ENCODE measurements around the gene BMPR1A. TPM values are rescaled to one million over a fixed set of nuclear protein-coding genes. Genes with fewer than 3 reads are reported as not detected.

BMPR1A gene
- total RNA-seq, 4 donors from 2014 or later = 21.1 to 33.3 (median 26.7) TPM

DNA sequence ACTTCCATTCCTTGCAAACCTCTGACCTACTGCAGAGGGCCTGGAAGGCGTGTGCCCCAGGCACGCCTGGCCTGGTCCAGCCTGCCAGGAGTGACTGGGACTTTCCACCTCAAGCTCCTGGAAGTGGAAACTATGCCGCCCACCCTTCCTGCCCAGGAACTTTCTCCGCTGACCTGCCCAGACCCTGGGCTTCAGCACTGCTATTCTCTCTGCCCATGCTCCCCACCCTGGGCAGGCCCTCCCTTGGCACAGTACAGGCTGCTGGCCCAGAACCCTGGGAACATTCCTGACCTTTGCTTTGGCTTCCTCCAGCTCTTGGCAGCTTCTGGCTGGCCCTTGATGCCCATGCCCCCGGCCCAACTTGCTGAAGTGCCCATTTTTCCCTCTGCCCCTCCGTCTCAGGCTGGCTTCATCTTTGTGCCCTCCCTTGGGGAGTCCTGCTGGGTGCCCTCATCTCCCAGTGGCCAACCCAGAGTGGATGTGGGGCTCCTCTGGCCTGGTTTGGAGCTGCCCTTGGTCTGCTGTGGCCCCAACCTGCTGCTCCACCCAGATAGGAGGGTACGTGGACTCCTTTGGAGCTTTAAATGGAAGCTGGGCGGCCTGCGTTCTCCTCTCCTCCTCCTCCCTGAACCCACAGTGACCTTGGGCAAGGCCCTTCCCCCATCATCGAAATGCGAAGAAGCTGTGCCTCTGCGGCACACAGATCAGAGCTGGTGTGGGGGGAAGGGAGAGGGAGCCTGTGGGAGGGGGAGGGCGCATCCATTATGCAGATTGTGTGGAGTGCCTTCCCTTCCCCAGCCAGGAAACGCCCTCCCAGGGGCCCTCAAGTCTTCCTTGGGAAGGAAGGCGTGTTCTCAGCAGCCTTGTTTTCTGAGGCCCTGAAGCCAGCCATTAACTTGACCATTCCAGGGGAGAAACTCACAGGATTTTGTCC lies 197.6 kb downstream of the BMPR1A start:
- peak in 2 of 3 donors; percentile 14 to 67 for TF ChIP-seq POLR2AphosphoS5 (IDR thresholded peaks at IDR 0.05)
- TF ChIP-seq, protein P1, sequence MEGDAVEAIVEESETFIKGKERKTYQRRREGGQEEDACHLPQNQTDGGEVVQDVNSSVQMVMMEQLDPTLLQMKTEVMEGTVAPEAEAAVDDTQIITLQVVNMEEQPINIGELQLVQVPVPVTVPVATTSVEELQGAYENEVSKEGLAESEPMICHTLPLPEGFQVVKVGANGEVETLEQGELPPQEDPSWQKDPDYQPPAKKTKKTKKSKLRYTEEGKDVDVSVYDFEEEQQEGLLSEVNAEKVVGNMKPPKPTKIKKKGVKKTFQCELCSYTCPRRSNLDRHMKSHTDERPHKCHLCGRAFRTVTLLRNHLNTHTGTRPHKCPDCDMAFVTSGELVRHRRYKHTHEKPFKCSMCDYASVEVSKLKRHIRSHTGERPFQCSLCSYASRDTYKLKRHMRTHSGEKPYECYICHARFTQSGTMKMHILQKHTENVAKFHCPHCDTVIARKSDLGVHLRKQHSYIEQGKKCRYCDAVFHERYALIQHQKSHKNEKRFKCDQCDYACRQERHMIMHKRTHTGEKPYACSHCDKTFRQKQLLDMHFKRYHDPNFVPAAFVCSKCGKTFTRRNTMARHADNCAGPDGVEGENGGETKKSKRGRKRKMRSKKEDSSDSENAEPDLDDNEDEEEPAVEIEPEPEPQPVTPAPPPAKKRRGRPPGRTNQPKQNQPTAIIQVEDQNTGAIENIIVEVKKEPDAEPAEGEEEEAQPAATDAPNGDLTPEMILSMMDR (IDR thresholded peaks at IDR 0.05) = no peak
- H3K27ac ChIP-seq = peak overlapping the region; percentile 75
- DNase-seq (ENCODE audit: low spot score in 2 of 2) = peak; percentile 74 to 76
- H3K9me3 ChIP-seq = no peaks in the 10 kb centered on the region
- WGBS = 61% methylated on average over 9 of the region's 15 CpGs
- no peaks in the 10 kb centered on the region for H3K36me3 ChIP-seq
- peaks cover 51% of the 10 kb centered on the region for H3K4me1 ChIP-seq
- H3K4me3 ChIP-seq = peak overlapping the region; percentile 4
- no peaks in the 10 kb centered on the region for H3K27me3 ChIP-seq

DNA sequence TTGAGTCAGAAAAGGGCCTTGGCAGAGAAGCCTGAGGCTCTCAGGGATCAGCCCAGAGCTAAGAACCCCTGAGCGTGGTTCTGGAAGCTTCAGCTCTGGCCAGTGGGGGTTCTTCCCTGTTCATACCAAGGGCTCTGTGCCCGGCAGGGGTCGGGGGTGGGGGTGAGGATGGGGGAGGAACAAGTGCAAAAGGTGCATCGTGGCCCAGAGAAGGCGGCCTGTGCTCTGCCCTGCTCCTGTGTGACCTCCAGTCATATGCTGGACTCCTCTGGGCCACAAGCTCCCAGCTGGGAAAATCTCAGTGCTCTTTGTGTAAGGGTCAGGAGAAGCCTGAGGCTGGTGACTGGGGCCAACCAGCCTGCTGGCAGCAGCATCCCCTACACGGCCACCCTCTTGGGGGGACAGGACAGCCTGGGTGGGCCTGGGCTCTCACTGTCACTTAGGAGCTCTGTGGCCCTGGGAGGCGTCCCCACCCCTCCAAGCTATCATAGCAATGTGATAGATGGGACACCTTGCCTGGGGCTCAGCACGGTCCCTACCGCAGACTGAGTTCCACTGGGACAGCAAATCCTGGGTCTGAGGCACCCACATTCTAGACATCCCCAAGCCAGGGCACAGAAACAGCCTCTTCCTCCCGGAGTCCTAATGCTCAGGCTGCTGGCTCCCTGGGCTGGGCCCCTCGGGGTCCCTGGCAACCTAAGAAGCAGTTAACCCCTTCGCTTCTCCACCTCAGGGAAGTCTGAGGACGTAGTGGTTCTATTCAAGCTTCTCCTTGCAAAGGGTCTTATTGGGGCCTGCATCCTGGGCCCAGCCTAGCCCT lies 198.5 kb downstream of the BMPR1A start:
- 60% methylated on average over 13 of the region's 13 CpGs for WGBS
- H3K27me3 ChIP-seq = no peaks in the 10 kb centered on the region
- H3K4me1 ChIP-seq = peaks cover 60% of the 10 kb centered on the region
- no peaks in the 10 kb centered on the region for H3K9me3 ChIP-seq
- peak in 1 of 2 donors; percentile 61 for DNase-seq (ENCODE audit: low spot score in 2 of 2)
- TF ChIP-seq EP300 (IDR thresholded peaks at IDR 0.05) = no peak
- TF ChIP-seq, protein P1 (IDR thresholded peaks at IDR 0.05) = no peak
- no peaks in the 10 kb centered on the region for H3K36me3 ChIP-seq
- peak overlapping the region; percentile 75 for H3K27ac ChIP-seq
- H3K4me3 ChIP-seq = peak overlapping the region; percentile 31

DNA sequence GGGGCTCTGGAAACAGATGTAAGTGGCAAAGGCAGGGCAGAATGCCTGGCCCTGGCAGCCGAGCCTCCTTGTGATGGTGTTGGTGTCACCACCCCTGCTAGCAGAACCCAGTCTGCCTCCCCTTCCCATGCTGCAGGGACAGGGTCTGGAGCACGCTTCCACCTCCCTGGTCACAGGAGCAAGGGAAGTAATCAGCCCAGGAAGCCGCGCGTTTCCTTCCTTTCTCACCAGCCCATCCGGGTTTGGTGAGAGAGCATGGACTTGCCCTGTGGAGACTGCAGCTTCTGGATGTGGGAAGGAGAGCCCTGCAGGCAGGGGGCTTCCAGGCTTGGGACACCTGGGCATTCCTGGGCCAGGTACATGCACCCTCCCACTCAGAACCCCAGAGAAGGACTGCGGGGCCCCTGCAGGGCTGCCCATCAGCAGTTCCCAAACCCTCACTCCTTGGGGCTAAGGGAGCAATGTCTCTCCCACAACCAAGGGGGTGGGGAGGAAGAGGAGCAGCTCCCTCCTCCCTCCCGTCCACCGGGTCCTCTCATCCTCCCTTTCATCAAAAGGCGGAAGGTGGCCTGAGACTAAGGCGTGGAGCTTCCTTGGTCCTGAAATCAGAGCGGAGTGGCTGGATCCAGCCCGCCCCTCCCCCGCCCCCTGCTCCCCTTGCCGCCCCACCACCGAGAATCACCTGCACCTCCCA lies 199.2 kb downstream of the BMPR1A start:
- WGBS = 70% methylated on average over 7 of the region's 16 CpGs
- H3K4me1 ChIP-seq = peaks cover 68% of the 10 kb centered on the region
- H3K27ac ChIP-seq = peak overlapping the region; percentile 75

DNA sequence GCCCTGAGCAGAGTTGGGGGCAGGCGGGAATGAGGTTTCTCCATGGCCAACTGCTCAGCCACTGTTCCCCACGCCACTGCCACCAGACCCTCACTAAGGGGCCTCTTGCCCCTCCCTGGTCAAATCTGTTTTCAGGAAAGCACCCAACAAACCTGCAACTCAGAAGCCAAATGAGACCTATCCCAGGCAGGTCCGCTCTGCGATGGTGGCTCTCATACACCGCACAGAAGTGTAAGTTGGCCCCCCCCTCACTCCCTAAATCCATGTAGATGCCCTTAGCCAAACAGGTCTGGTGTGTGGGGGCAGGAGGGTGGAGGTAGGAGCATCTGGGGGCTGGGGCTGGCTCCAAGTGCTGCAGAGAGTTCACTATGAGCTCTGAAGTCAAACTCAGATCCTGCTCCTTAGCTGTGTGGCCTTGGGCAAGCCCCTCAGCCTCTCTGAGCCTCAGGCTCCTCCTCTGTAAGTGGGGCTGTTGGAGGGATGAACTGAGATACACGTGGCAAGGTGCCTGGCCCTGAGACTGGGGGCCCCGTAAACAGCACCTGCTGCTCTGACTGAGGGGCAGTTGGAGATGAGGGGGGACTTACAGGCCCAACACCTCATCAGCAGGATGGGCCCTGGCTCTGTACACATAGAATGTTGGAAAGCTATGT lies 199.9 kb downstream of the BMPR1A start:
- Histone ChIP-seq H3K9me3 (no peaks in the 10 kb centered on the region), H3K36me3 (no peaks in the 10 kb centered on the region), H3K27me3 (no peaks in the 10 kb centered on the region), H3K27ac (peak overlapping the region; percentile 63), H3K4me1 (peaks cover 74% of the 10 kb centered on the region), H3K4me3 (peak overlapping the region; percentile 31)
- DNase-seq (ENCODE audit: low spot score in 2 of 2) = peak in 1 of 2 donors; percentile 60
- 40% methylated on average over 2 of the region's 7 CpGs for WGBS
- TF ChIP-seq POLR2AphosphoS5 (IDR thresholded peaks at IDR 0.05) (no peak), EP300 (IDR thresholded peaks at IDR 0.05) (no peak), POLR2A (IDR thresholded peaks at IDR 0.05) (no peak)
- TF ChIP-seq, protein P1 (IDR thresholded peaks at IDR 0.05) = no peak

More for the DNA sequence above, 199.2 kb downstream of the BMPR1A start:
- no peaks in the 10 kb centered on the region for H3K27me3 ChIP-seq
- TF ChIP-seq EP300 (IDR thresholded peaks at IDR 0.05) (no peak), POLR2AphosphoS5 (IDR thresholded peaks at IDR 0.05) (no peak), POLR2A (IDR thresholded peaks at IDR 0.05) (no peak)
- TF ChIP-seq, protein P1 (IDR thresholded peaks at IDR 0.05) = no peak
- H3K9me3 ChIP-seq = no peaks in the 10 kb centered on the region
- peak overlapping the region; percentile 31 for H3K4me3 ChIP-seq
- H3K36me3 ChIP-seq = no peaks in the 10 kb centered on the region
- DNase-seq (ENCODE audit: low spot score in 2 of 2) = peak in 1 of 2 donors; percentile 67

Data from suprapubic skin (tissue), 4 donors.